OCI-M2 (cell line): ENCODE data around the gene TTK.
"Not testable (repeated sequence)": the region's sequence is repeated elsewhere in the genome, so short reads cannot be mapped to it uniquely, and the experiment has no call there.

ENCODE experiments used
- DNase-seq: peaks from one replicate; lab custom pipeline; 2025; ENCODE audit not compliant: unreplicated experiment; lab: John Stamatoyannopoulos, UW

Gene TTK

GRCh38 chr6:80021131-80021530 lies 16.7 kb downstream of the TTK start:
- no peak for DNase-seq

- no peak for DNase-seq
Observed at GRCh38 chr6:80021591-80021990, 17.1 kb downstream of the TTK start.

GRCh38 chr6:80022803-80023202 lies 18.4 kb downstream of the TTK start:
- DNase-seq: no peak

GRCh38 chr6:80028589-80028988 lies 24.1 kb downstream of the TTK start:
- DNase-seq: no peak

- DNase-seq: no peak
Observed at GRCh38 chr6:80029470-80029869, 25.0 kb downstream of the TTK start.

GRCh38 chr6:80048220-80048619 lies 43.8 kb downstream of the TTK start:
- DNase-seq: not testable (repeated sequence)

- no peak for DNase-seq
Observed at GRCh38 chr6:80060774-80061173, 56.3 kb downstream of the TTK start.

- DNase-seq: not testable (repeated sequence)
Observed at GRCh38 chr6:80068146-80068545, 63.7 kb downstream of the TTK start.

GRCh38 chr6:80070431-80070830 lies 66.0 kb downstream of the TTK start:
- not testable (repeated sequence) for DNase-seq

GRCh38 chr6:80077067-80077466 lies 72.6 kb downstream of the TTK start:
- DNase-seq: no peak

GRCh38 chr6:80088637-80089036 lies 84.2 kb downstream of the TTK start:
- no peak for DNase-seq

- DNase-seq: no peak
Observed at GRCh38 chr6:80091506-80091905, 87.1 kb downstream of the TTK start.
